HEK293 (cell line): ENCODE data around the gene EDAR.

Source experiments
- CTCF ChIA-PET: fragments of 350-600 bp; formaldehyde crosslinking; extraction: SDS; loops from one replicate; lab custom pipeline; 2021; ENCODE audit warnings: antibody characterized with exemption; lab: Yijun Ruan, JAX
- POLR2A ChIA-PET: fragments of 300-600 bp; formaldehyde crosslinking; extraction: SDS; loops from one replicate; lab custom pipeline; 2020; ENCODE audit warnings: antibody characterized with exemption, inconsistent platforms; lab: Yijun Ruan, JAX
- H3K27ac ChIP-seq: fragments of 200-500 bp; sonication (Bioruptor generic); 2 replicates; pipeline ENCODE4 v1.5.1; 2014; ENCODE audit warnings: low read depth, low read length, control low read depth, inconsistent platforms; ENCODE audit errors: extremely low read depth
- H3K36me3 ChIP-seq, 2 experiments: fragments of 200-500 bp in 1 of 2; sonication (Bioruptor generic) in 1 of 2; 1 replicate in 1 of 2; 2 replicates in 1 of 2; pipeline ENCODE4 v1.5.1; 2014 to 2017; ENCODE audit warnings: inconsistent platforms in 2 of 2, low read length in 2 of 2; ENCODE audit not compliant: control insufficient read depth in 2 of 2, insufficient read depth in 1 of 2
- H3K4me1 ChIP-seq: fragments of 200-500 bp; sonication (Bioruptor generic); 2 replicates; pipeline ENCODE4 v1.5.1; 2014; ENCODE audit warnings: mild to moderate bottlenecking, low read length, inconsistent platforms; ENCODE audit not compliant: control insufficient read depth, insufficient read depth
- H3K4me3 ChIP-seq: 2 replicates; pipeline ENCODE4 v1.5.1; 2011; ENCODE audit warnings: low read depth, mild to moderate bottlenecking, control low read depth, low read length, moderate library complexity
- H3K9me3 ChIP-seq: fragments of 200-500 bp; sonication (Bioruptor generic); 2 replicates; pipeline ENCODE4 v1.5.1; 2014; ENCODE audit warnings: low read depth, low read length, inconsistent platforms; ENCODE audit not compliant: control insufficient read depth, insufficient read depth
- GFI1B ChIP-seq: fragments of 450-650 bp; formaldehyde crosslinking; IDR thresholded peaks from 2 replicates; pipeline ENCODE4 v1.5.1; 2016; ENCODE audit warnings: missing biosample characterization, missing genetic modification characterization
- KLF16 ChIP-seq: fragments of 450-650 bp; formaldehyde crosslinking; IDR thresholded peaks from 2 replicates; pipeline ENCODE4 v1.5.1; 2017; ENCODE audit warnings: missing biosample characterization, missing genetic modification characterization
- SCRT1 ChIP-seq: fragments of 450-650 bp; formaldehyde crosslinking; IDR thresholded peaks from 2 replicates; pipeline ENCODE4 v1.5.1; 2016; ENCODE audit warnings: missing biosample characterization, missing genetic modification characterization, borderline replicate concordance
- SETDB1 ChIP-seq: IDR thresholded peaks from one replicate; pipeline ENCODE4 v1.6.1; 2017; ENCODE audit warnings: mild to moderate bottlenecking, low read length, moderate library complexity, mixed read lengths; ENCODE audit not compliant: insufficient read length
- ZNF146 ChIP-seq: fragments of 450-650 bp; formaldehyde crosslinking; IDR thresholded peaks from 2 replicates; pipeline ENCODE4 v1.5.1; 2016; ENCODE audit warnings: missing biosample characterization, missing genetic modification characterization
- ZNF148 ChIP-seq: fragments of 450-650 bp; formaldehyde crosslinking; IDR thresholded peaks from 2 replicates; pipeline ENCODE4 v1.5.0; 2017; ENCODE audit warnings: missing biosample characterization, missing genetic modification characterization, borderline replicate concordance
- ZNF2 ChIP-seq: fragments of 450-650 bp; formaldehyde crosslinking; IDR thresholded peaks from 2 replicates; pipeline ENCODE4 v1.5.1; 2016; ENCODE audit warnings: missing biosample characterization, missing genetic modification characterization
- ZNF366 ChIP-seq: fragments of 450-650 bp; formaldehyde crosslinking; conservative IDR thresholded peaks from 2 replicates; pipeline ENCODE4 v1.5.1; 2016; ENCODE audit warnings: missing biosample characterization, missing genetic modification characterization
- ZNF510 ChIP-seq: fragments of 450-650 bp; formaldehyde crosslinking; IDR thresholded peaks from 2 replicates; pipeline ENCODE4 v1.5.1; 2018; ENCODE audit warnings: mild to moderate bottlenecking, missing genetic modification characterization, missing biosample characterization; ENCODE audit not compliant: insufficient replicate concordance
- ZNF529 ChIP-seq: fragments of 450-650 bp; formaldehyde crosslinking; IDR thresholded peaks from 2 replicates; pipeline ENCODE4 v1.5.1; 2017; ENCODE audit warnings: missing genetic modification characterization, missing biosample characterization; ENCODE audit not compliant: insufficient replicate concordance
- ZNF600 ChIP-seq: fragments of 450-650 bp; formaldehyde crosslinking; IDR thresholded peaks from 2 replicates; pipeline ENCODE4 v1.5.1; 2016; ENCODE audit warnings: missing biosample characterization, missing genetic modification characterization
- ZNF777 ChIP-seq: fragments of 450-650 bp; formaldehyde crosslinking; IDR thresholded peaks from 2 replicates; pipeline ENCODE4 v1.5.1; 2017; ENCODE audit warnings: missing biosample characterization, missing genetic modification characterization, borderline replicate concordance
- TF ChIP-seq, protein P1 (sequence below): fragments of 450-650 bp; formaldehyde crosslinking; IDR thresholded peaks from 2 replicates; pipeline ENCODE4 v1.5.1; 2016; ENCODE audit warnings: missing biosample characterization, missing genetic modification characterization
- TF ChIP-seq, protein P2 (sequence below): fragments of 450-650 bp; formaldehyde crosslinking; IDR thresholded peaks from 2 replicates; pipeline ENCODE4 v1.5.1; 2017; ENCODE audit warnings: missing biosample characterization, missing genetic modification characterization
- TF ChIP-seq, protein P3 (sequence below): fragments of 450-650 bp; formaldehyde crosslinking; IDR thresholded peaks from 2 replicates; pipeline ENCODE4 v1.5.1; 2016; ENCODE audit warnings: missing biosample characterization, missing genetic modification characterization, low read depth
- TF ChIP-seq, protein P4 (sequence below): fragments of 450-650 bp; formaldehyde crosslinking; IDR thresholded peaks from 2 replicates; pipeline ENCODE4 v1.5.1; 2016; ENCODE audit warnings: missing biosample characterization, missing genetic modification characterization
- TF ChIP-seq, protein P5 (sequence below): fragments of 450-650 bp; formaldehyde crosslinking; IDR thresholded peaks from 2 replicates; pipeline ENCODE4 v1.5.1; 2017; ENCODE audit warnings: missing biosample characterization, missing genetic modification characterization

EDAR gene

GRCh38 chr2:108893277-108893676 lies 95.7 kb downstream of the EDAR start:
- TF ChIP-seq GFI1B, result no peak
- no peak for TF ChIP-seq ZNF777 (tag by site-specific recombination)
- no peak for TF ChIP-seq ZNF529 (tag by site-specific recombination)
- no peak for TF ChIP-seq ZNF510 (tag by site-specific recombination)
- TF ChIP-seq, all 188 proteins: peak for 0
- Histone ChIP-seq H3K4me1 (no peaks in the 10 kb centered on the region), H3K27ac (no peak overlapping the region), H3K4me3 (no peak overlapping the region), H3K36me3 (peaks cover 3 to 4% of the 10 kb centered on the region in 2 experiments; a peak in 2 of 3 replicates), H3K9me3 (no peaks in the 10 kb centered on the region)
- POLR2A ChIA-PET, result no interaction called here
- CTCF ChIA-PET, result interaction anchor here (1.3 kb wide), 1 partner anchor 96 kb away, joined by 3 read pairs; no protein-coding TSS in a partner anchor

GRCh38 chr2:108889907-108890306 lies 99.1 kb downstream of the EDAR start:
- ChIA-PET CTCF (no interaction called here), POLR2A (no interaction called here)
- H3K36me3 ChIP-seq, result peaks cover 3 to 4% of the 10 kb centered on the region in 2 experiments; a peak in 2 of 3 replicates
- H3K4me3 ChIP-seq, result no peak overlapping the region
- no peaks in the 10 kb centered on the region for H3K4me1 ChIP-seq
- TF ChIP-seq SETDB1, result peak; percentile 96
- no peak for TF ChIP-seq ZNF148 (tag by site-specific recombination)
- H3K27ac ChIP-seq, result no peak overlapping the region
- no peaks in the 10 kb centered on the region for H3K9me3 ChIP-seq

DNA sequence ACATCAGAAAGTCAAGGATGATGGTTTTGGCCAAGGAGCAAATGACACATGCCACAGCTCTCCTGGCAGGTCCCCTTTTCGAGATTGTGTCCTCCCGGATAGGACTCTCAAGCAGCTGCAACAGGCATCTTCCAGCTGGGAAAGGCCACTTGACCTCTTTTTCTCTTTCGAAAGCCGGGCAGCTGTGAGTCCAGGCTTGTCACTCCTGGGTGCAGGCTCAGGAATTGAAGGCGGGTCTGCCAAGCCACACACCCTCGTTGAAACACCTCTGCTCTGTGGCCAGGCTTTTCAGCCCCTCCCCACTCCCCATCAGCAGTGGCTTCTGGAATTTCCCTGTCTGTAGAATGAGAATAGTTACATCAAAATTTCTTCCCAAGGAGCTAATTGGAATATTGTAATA lies 104.4 kb downstream of the EDAR start:
- no peaks in the 10 kb centered on the region for H3K36me3 ChIP-seq
- CTCF ChIA-PET, result no interaction called here
- no peaks in the 10 kb centered on the region for H3K9me3 ChIP-seq
- no peak overlapping the region for H3K27ac ChIP-seq
- no peaks in the 10 kb centered on the region for H3K4me1 ChIP-seq
- POLR2A ChIA-PET, result no interaction called here
- no peak overlapping the region for H3K4me3 ChIP-seq
- TF ChIP-seq ZNF366 (tag by site-specific recombination) (no peak), SCRT1 (no peak), KLF16 (tag by site-specific recombination) (no peak), ZNF2 (tag by site-specific recombination) (no peak), ZNF146 (tag by site-specific recombination) (no peak), ZNF600 (no peak)
- TF ChIP-seq, protein P1, sequence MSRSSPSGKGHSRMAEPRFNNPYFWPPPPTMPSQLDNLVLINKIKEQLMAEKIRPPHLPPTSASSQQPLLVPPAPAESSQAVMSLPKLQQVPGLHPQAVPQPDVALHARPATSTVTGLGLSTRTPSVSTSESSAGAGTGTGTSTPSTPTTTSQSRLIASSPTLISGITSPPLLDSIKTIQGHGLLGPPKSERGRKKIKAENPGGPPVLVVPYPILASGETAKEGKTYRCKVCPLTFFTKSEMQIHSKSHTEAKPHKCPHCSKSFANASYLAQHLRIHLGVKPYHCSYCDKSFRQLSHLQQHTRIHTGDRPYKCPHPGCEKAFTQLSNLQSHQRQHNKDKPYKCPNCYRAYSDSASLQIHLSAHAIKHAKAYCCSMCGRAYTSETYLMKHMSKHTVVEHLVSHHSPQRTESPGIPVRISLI (tag by site-specific recombination), result no peak
- TF ChIP-seq, protein P2, sequence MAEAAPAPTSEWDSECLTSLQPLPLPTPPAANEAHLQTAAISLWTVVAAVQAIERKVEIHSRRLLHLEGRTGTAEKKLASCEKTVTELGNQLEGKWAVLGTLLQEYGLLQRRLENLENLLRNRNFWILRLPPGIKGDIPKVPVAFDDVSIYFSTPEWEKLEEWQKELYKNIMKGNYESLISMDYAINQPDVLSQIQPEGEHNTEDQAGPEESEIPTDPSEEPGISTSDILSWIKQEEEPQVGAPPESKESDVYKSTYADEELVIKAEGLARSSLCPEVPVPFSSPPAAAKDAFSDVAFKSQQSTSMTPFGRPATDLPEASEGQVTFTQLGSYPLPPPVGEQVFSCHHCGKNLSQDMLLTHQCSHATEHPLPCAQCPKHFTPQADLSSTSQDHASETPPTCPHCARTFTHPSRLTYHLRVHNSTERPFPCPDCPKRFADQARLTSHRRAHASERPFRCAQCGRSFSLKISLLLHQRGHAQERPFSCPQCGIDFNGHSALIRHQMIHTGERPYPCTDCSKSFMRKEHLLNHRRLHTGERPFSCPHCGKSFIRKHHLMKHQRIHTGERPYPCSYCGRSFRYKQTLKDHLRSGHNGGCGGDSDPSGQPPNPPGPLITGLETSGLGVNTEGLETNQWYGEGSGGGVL, result no peak
- TF ChIP-seq, protein P3, sequence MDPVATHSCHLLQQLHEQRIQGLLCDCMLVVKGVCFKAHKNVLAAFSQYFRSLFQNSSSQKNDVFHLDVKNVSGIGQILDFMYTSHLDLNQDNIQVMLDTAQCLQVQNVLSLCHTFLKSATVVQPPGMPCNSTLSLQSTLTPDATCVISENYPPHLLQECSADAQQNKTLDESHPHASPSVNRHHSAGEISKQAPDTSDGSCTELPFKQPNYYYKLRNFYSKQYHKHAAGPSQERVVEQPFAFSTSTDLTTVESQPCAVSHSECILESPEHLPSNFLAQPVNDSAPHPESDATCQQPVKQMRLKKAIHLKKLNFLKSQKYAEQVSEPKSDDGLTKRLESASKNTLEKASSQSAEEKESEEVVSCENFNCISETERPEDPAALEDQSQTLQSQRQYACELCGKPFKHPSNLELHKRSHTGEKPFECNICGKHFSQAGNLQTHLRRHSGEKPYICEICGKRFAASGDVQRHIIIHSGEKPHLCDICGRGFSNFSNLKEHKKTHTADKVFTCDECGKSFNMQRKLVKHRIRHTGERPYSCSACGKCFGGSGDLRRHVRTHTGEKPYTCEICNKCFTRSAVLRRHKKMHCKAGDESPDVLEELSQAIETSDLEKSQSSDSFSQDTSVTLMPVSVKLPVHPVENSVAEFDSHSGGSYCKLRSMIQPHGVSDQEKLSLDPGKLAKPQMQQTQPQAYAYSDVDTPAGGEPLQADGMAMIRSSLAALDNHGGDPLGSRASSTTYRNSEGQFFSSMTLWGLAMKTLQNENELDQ (tag by site-specific recombination), result no peak
- TF ChIP-seq, protein P4, sequence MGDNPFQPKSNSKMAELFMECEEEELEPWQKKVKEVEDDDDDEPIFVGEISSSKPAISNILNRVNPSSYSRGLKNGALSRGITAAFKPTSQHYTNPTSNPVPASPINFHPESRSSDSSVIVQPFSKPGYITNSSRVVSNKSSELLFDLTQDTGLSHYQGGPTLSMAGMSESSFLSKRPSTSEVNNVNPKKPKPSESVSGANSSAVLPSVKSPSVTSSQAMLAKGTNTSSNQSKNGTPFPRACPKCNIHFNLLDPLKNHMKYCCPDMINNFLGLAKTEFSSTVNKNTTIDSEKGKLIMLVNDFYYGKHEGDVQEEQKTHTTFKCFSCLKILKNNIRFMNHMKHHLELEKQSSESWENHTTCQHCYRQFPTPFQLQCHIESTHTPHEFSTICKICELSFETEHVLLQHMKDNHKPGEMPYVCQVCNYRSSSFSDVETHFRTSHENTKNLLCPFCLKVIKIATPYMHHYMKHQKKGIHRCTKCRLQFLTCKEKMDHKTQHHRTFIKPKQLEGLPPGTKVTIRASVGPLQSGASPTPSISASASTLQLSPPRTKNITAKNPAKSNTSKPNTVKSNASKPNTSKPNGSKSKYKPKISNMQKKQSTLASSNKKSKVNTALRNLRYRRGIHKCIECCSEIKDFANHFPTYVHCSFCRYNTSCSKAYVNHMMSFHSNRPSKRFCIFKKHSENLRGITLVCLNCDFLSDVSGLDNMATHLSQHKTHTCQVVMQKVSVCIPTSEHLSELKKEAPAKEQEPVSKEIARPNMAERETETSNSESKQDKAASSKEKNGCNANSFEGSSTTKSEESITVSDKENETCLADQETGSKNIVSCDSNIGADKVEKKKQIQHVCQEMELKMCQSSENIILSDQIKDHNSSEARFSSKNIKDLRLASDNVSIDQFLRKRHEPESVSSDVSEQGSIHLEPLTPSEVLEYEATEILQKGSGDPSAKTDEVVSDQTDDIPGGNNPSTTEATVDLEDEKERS, result no peak
- TF ChIP-seq, protein P5, sequence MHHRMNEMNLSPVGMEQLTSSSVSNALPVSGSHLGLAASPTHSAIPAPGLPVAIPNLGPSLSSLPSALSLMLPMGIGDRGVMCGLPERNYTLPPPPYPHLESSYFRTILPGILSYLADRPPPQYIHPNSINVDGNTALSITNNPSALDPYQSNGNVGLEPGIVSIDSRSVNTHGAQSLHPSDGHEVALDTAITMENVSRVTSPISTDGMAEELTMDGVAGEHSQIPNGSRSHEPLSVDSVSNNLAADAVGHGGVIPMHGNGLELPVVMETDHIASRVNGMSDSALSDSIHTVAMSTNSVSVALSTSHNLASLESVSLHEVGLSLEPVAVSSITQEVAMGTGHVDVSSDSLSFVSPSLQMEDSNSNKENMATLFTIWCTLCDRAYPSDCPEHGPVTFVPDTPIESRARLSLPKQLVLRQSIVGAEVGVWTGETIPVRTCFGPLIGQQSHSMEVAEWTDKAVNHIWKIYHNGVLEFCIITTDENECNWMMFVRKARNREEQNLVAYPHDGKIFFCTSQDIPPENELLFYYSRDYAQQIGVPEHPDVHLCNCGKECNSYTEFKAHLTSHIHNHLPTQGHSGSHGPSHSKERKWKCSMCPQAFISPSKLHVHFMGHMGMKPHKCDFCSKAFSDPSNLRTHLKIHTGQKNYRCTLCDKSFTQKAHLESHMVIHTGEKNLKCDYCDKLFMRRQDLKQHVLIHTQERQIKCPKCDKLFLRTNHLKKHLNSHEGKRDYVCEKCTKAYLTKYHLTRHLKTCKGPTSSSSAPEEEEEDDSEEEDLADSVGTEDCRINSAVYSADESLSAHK, result no peak
